ENCODE measurements around the gene CHST15.

CHST15 gene

DNA sequence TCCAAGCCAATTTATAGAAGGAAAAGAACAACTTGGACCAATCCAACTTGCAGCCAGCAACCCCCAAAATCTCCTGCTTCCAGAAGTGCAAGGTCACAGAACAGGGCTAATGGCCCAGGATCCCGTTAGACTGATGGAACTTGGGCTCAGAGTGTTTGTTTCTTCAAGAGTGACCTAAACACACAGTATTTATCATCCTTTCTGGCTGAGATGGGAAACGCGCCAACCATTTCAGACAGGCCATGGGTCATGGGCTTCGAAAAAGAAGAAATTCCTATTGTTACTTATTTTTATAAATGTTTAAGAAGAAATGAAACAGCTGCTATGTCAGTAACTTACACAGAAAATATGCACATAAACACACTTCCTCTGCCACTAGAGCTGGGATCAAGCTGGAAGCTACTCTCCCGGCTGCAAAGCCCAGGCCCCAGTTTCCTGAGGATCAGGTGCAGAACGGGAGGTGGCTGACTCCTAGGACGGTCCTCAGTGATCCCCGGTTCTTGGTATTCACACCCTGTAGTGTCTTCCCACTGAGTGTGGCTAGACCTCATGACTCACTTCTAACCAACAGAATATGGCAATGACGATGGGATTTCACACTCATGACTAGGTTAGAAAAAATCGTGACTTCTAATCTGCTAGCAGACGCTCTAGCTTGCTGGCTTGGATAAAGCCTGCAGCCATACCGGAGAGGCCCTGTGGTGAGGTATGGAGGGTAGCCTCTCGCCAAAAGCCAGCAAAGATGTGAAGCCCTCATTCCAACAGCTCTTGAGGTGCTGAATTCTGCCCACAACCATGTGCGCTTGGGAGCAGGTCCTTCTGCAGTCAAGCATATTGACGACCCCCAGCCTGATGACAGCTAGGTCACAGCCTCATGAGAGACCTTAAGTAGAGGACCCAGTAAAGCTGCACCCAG, 60.2 kb downstream of the CHST15 start:
- no peak for DNase-seq (ENCODE audit: low read depth in 1 of 2, low spot score in 1 of 2)
- TF ChIP-seq POLR2AphosphoS5 (IDR thresholded peaks at IDR 0.05; ENCODE audit: low read depth): no peak
- TF ChIP-seq SPI1 (IDR thresholded peaks at IDR 0.05; ENCODE audit: borderline replicate concordance, low read depth): no peak
- TF ChIP-seq, protein P1, sequence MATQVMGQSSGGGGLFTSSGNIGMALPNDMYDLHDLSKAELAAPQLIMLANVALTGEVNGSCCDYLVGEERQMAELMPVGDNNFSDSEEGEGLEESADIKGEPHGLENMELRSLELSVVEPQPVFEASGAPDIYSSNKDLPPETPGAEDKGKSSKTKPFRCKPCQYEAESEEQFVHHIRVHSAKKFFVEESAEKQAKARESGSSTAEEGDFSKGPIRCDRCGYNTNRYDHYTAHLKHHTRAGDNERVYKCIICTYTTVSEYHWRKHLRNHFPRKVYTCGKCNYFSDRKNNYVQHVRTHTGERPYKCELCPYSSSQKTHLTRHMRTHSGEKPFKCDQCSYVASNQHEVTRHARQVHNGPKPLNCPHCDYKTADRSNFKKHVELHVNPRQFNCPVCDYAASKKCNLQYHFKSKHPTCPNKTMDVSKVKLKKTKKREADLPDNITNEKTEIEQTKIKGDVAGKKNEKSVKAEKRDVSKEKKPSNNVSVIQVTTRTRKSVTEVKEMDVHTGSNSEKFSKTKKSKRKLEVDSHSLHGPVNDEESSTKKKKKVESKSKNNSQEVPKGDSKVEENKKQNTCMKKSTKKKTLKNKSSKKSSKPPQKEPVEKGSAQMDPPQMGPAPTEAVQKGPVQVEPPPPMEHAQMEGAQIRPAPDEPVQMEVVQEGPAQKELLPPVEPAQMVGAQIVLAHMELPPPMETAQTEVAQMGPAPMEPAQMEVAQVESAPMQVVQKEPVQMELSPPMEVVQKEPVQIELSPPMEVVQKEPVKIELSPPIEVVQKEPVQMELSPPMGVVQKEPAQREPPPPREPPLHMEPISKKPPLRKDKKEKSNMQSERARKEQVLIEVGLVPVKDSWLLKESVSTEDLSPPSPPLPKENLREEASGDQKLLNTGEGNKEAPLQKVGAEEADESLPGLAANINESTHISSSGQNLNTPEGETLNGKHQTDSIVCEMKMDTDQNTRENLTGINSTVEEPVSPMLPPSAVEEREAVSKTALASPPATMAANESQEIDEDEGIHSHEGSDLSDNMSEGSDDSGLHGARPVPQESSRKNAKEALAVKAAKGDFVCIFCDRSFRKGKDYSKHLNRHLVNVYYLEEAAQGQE (IDR thresholded peaks at IDR 0.05; ENCODE audit: insufficient replicate concordance, low read depth): no peak
- TF ChIP-seq, protein P2, sequence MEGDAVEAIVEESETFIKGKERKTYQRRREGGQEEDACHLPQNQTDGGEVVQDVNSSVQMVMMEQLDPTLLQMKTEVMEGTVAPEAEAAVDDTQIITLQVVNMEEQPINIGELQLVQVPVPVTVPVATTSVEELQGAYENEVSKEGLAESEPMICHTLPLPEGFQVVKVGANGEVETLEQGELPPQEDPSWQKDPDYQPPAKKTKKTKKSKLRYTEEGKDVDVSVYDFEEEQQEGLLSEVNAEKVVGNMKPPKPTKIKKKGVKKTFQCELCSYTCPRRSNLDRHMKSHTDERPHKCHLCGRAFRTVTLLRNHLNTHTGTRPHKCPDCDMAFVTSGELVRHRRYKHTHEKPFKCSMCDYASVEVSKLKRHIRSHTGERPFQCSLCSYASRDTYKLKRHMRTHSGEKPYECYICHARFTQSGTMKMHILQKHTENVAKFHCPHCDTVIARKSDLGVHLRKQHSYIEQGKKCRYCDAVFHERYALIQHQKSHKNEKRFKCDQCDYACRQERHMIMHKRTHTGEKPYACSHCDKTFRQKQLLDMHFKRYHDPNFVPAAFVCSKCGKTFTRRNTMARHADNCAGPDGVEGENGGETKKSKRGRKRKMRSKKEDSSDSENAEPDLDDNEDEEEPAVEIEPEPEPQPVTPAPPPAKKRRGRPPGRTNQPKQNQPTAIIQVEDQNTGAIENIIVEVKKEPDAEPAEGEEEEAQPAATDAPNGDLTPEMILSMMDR (IDR thresholded peaks at IDR 0.05; ENCODE audit: insufficient read depth, low read length): no peak
- no peak for TF ChIP-seq GABPA (IDR thresholded peaks at IDR 0.05; ENCODE audit: low read depth)
- no peak overlapping the region for H3K27ac ChIP-seq (replicated peaks)
- H3K27me3 ChIP-seq (ENCODE audit: insufficient read depth, poor library complexity, severe bottlenecking): no peaks in the 10 kb centered on the region
- no peak overlapping the region for H3K4me3 ChIP-seq (replicated peaks; ENCODE audit: insufficient read depth, low read length)

DNA sequence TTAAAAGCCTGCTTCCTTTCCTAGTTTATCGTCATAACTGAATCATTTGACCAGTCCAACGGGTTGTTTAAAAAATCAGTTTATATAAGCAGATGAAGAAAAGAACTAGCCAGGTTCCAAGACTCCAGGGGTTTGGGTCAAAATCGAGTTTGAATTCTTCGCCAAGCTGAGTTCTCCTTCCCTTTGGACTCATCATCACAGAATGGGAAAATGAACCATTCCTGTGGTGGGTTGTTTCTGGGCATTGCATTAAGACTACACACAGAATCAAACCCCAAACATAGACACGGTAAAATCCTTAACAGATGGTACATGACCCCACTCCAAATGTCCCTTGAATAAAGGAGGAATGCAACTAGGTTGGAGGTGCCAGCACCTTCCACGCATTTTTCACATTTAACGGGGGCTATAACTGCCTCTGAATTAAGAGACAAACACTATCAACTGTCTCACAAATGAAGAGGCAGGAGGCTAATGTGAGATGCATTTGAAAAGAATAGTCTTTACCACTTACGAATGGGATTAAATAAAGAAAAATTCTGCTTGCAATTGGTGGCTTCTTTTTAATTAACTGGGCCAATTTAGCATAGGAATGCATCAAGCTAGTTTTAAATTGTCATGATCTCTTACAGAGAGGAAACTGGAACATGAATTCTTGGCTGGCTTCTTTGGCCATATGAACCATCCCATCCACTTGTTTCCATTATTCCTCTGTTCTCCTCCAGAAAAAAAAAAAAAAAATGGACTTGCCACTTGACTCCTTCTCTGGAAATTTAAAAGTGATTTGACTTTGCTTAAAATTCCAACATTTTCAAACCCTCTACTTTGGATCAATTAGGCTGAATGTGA, 61.1 kb downstream of the CHST15 start:
- DNase-seq (ENCODE audit: low read depth in 1 of 2, low spot score in 1 of 2): no peak
- no peak overlapping the region for H3K4me3 ChIP-seq (replicated peaks; ENCODE audit: insufficient read depth, low read length)
- H3K27me3 ChIP-seq (ENCODE audit: insufficient read depth, poor library complexity, severe bottlenecking): no peaks in the 10 kb centered on the region
- TF ChIP-seq, protein P2 (IDR thresholded peaks at IDR 0.05; ENCODE audit: insufficient read depth, low read length): no peak
- TF ChIP-seq, protein P1 (IDR thresholded peaks at IDR 0.05; ENCODE audit: insufficient replicate concordance, low read depth): no peak
- TF ChIP-seq GABPA (IDR thresholded peaks at IDR 0.05; ENCODE audit: low read depth) (no peak), POLR2AphosphoS5 (IDR thresholded peaks at IDR 0.05; ENCODE audit: low read depth) (no peak), SPI1 (IDR thresholded peaks at IDR 0.05; ENCODE audit: borderline replicate concordance, low read depth) (no peak)
- no peak overlapping the region for H3K27ac ChIP-seq (replicated peaks)

DNA sequence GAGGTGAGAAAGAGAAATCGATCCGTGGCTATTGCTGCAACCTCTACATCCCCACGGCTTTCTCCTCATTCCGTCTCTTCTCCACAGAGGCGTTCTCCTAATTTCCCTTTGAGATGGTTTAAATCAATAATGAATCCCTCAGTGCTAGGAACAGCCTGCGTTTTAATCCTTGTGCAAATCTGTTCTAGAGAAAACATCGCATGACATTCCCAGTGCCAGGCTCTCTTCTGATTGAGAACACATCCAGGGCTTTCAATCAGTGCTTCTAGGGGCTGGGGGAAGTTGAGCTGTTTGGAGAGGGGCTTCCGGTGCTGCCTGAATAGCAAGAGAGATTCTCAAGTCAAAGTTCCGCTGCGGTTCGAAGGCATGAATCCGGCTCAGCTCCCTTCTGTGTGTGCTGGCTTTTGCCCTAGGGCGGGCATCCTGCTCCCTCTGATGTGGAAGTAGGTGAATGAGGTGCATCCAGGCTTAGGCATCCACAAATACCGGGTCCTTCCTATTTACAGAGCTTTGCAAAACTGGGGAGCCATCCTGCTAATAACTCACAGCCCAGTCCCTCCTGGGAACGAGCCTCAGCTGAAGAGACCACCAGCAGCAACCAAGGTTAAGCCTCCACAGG, 62.8 kb downstream of the CHST15 start:
- TF ChIP-seq GABPA (IDR thresholded peaks at IDR 0.05; ENCODE audit: low read depth) (no peak), POLR2AphosphoS5 (IDR thresholded peaks at IDR 0.05; ENCODE audit: low read depth) (no peak), SPI1 (IDR thresholded peaks at IDR 0.05; ENCODE audit: borderline replicate concordance, low read depth) (no peak)
- TF ChIP-seq, protein P2 (IDR thresholded peaks at IDR 0.05; ENCODE audit: insufficient read depth, low read length): no peak
- TF ChIP-seq, protein P1 (IDR thresholded peaks at IDR 0.05; ENCODE audit: insufficient replicate concordance, low read depth): no peak
- H3K4me3 ChIP-seq (replicated peaks; ENCODE audit: insufficient read depth, low read length): no peak overlapping the region
- DNase-seq (ENCODE audit: low read depth in 1 of 2, low spot score in 1 of 2): no peak
- no peaks in the 10 kb centered on the region for H3K27me3 ChIP-seq (ENCODE audit: insufficient read depth, poor library complexity, severe bottlenecking)
- no peak overlapping the region for H3K27ac ChIP-seq (replicated peaks)
